ENCODE data around the gene TTLL13.

- TF ChIP-seq CTCF (IDR thresholded peaks at IDR 0.05) (no peak), POLR2A (IDR thresholded peaks at IDR 0.05) (no peak)
These were observed 45.4 kb upstream of the TTLL13 start for GRCh38 chr15:90203922-90204321.

Measured in lower leg skin (tissue), 3 donors.